Stimulated activated CD8-positive, alpha-beta memory T cell treated with anti-CD3 and anti-CD28 coated beads, Interleukin-7, amount 100 ng/mL, for 1 hour (primary cell): ENCODE data around the gene CACNA2D3.
"Not testable (repeated sequence)": the region's sequence is repeated elsewhere in the genome, so short reads cannot be mapped to it uniquely, and the experiment has no call there.

Experiments
- DNase-seq, 2 donors: peaks; one replicate each; pipeline ENCODE4 v3.0.0-alpha.2; 2020; ENCODE audit warnings: low read depth in 2 of 2

CACNA2D3 gene

GRCh38 chr3:55077726-55078125 is 955.4 kb downstream of the CACNA2D3 start:
- no peak for DNase-seq

- DNase-seq: no peak
These were observed 956.5 kb downstream of the CACNA2D3 start for GRCh38 chr3:55078876-55079275.

- DNase-seq: no peak
These were observed 962.9 kb downstream of the CACNA2D3 start for GRCh38 chr3:55085231-55085630.

- no peak for DNase-seq
These were observed 966.9 kb downstream of the CACNA2D3 start for GRCh38 chr3:55089211-55089610.

- no peak for DNase-seq
These were observed 967.9 kb downstream of the CACNA2D3 start for GRCh38 chr3:55090291-55090690.

GRCh38 chr3:55090746-55091145 is 968.4 kb downstream of the CACNA2D3 start:
- DNase-seq: no peak

GRCh38 chr3:55091381-55092225 is 969.3 kb downstream of the CACNA2D3 start:
- DNase-seq: no peak

GRCh38 chr3:55094676-55095075 is 972.3 kb downstream of the CACNA2D3 start:
- DNase-seq: no peak

GRCh38 chr3:55097441-55097840 is 975.1 kb downstream of the CACNA2D3 start:
- no peak for DNase-seq

GRCh38 chr3:55105647-55106046 is 983.3 kb downstream of the CACNA2D3 start:
- no peak for DNase-seq

GRCh38 chr3:55107187-55107586 is 984.8 kb downstream of the CACNA2D3 start:
- DNase-seq: no peak

GRCh38 chr3:55111906-55112305 is 989.6 kb downstream of the CACNA2D3 start:
- not testable (repeated sequence) for DNase-seq

GRCh38 chr3:55118451-55118850 is 996.1 kb downstream of the CACNA2D3 start:
- DNase-seq: no peak

GRCh38 chr3:55119268-55119667 is 996.9 kb downstream of the CACNA2D3 start:
- DNase-seq: no peak

- DNase-seq: no peak
These were observed 1000.0 kb downstream of the CACNA2D3 start for GRCh38 chr3:55122312-55122711.
